ENCODE measurements around the gene GRB10.

Gene GRB10

GRCh38 chr7:50713123-50713965 lies 69.4 kb downstream of the GRB10 start:
- DNase-seq, result no peak

GRCh38 chr7:50712252-50713122 lies 70.2 kb downstream of the GRB10 start:
- DNase-seq, result no peak

GRCh38 chr7:50711271-50712175 lies 71.2 kb downstream of the GRB10 start:
- DNase-seq, result no peak

GRCh38 chr7:50710441-50711154 lies 72.1 kb downstream of the GRB10 start:
- no peak for DNase-seq

GRCh38 chr7:50709151-50709550 lies 73.5 kb downstream of the GRB10 start:
- DNase-seq, result no peak

- DNase-seq, result no peak
Observed at GRCh38 chr7:50707236-50708006, 75.3 kb downstream of the GRB10 start.

- no peak for DNase-seq
Observed at GRCh38 chr7:50706469-50706937, 76.2 kb downstream of the GRB10 start.

GRCh38 chr7:50704844-50705243 lies 77.9 kb downstream of the GRB10 start:
- no peak for DNase-seq

GRCh38 chr7:50703654-50704053 lies 79.0 kb downstream of the GRB10 start:
- no peak for DNase-seq

- DNase-seq, result no peak
Observed at GRCh38 chr7:50699143-50699542, 83.6 kb downstream of the GRB10 start.

- DNase-seq, result no peak
Observed at GRCh38 chr7:50697748-50698147, 84.9 kb downstream of the GRB10 start.

- no peak for DNase-seq
Observed at GRCh38 chr7:50696810-50697582, 85.7 kb downstream of the GRB10 start.

- no peak for DNase-seq
Observed at GRCh38 chr7:50695026-50695425, 87.7 kb downstream of the GRB10 start.

- no peak for DNase-seq
Observed at GRCh38 chr7:50693455-50694130, 89.1 kb downstream of the GRB10 start.

- no peak for DNase-seq
Observed at GRCh38 chr7:50690541-50691011, 92.1 kb downstream of the GRB10 start.

GRCh38 chr7:50688226-50688590 lies 94.5 kb downstream of the GRB10 start:
- no peak for DNase-seq

GRCh38 chr7:50687575-50688225 lies 95.0 kb downstream of the GRB10 start:
- DNase-seq, result no peak

- no peak for DNase-seq
Observed at GRCh38 chr7:50687096-50687495, 95.6 kb downstream of the GRB10 start.

All from DMS79 (cell line).